Adrenal gland (tissue), 12 donors: ENCODE data around the gene EHD1. TPM values are rescaled to one million over a fixed set of nuclear protein-coding genes. Genes with fewer than 3 reads are reported as not detected.

ENCODE experiments used
- DNase-seq, 7 donors: peaks; one replicate each; pipeline ENCODE4 v3.0.0-alpha.2; 2019 to 2020
- H3K27ac ChIP-seq, 5 donors: fragments of 200-600 bp; sonication (generic) in 4 of 5; 1 replicate in 3 of 5; 2 replicates in 2 of 5; pipeline versions ENCODE4 v1.5.1 to v1.8.0; 2016 to 2020; ENCODE audit warnings: mild to moderate bottlenecking in 1 of 5
- H3K27me3 ChIP-seq: fragments of 200-600 bp; 2 replicates; pipeline ENCODE4 v1.8.0; 2021
- H3K36me3 ChIP-seq, 2 donors: fragments of 200-600 bp; replicated peaks in 1 of 2; 1 replicate in 1 of 2; 2 replicates in 1 of 2; pipeline versions ENCODE4 v1.5.1 to v1.8.0; 2018 to 2022
- H3K4me1 ChIP-seq, 2 donors: fragments of 200-600 bp; replicated peaks in 1 of 2; 1 replicate in 1 of 2; 2 replicates in 1 of 2; pipeline versions ENCODE4 v1.5.1 to v1.8.0; 2018 to 2021
- H3K4me3 ChIP-seq, 4 donors: fragments of 200-600 bp; sonication (generic) in 3 of 4; one replicate each; pipeline ENCODE4 v1.5.1; 2016 to 2018
- H3K9me3 ChIP-seq, 3 donors: fragments of 200-600 bp; sonication (generic) in 1 of 3; replicated peaks in 1 of 3; 1 replicate in 2 of 3; 2 replicates in 1 of 3; pipeline versions ENCODE4 v1.5.1 to v1.8.0; 2016 to 2021
- CTCF ChIP-seq, 6 experiments: fragments of 450-650 bp in 4 of 6; fragments of 200-600 bp in 2 of 6; sonication (generic) in 1 of 6; IDR thresholded peaks; 1 replicate in 5 of 6; 2 replicates in 1 of 6; pipeline versions ENCODE4 v1.5.1 to v1.8.0; 2016 to 2021; ENCODE audit warnings: antibody characterized with exemption in 6 of 6, mild to moderate bottlenecking in 2 of 6, moderate library complexity in 1 of 6
- POLR2A ChIP-seq, 2 donors: fragments of 450-650 bp; IDR thresholded peaks; one replicate each; pipeline ENCODE4 v1.6.1; 2017; ENCODE audit warnings: antibody characterized with exemption in 2 of 2, mild to moderate bottlenecking in 2 of 2, moderate library complexity in 1 of 2
- WGBS, 4 donors: extraction: QIAGEN DNeasy Blood & Tissue Kit in 2 of 4; methylation state at CpG; one replicate each; pipeline versions ENCODE4 v1.1.5 to v1.1.7; 2013 to 2017; 5-methylcytosine and 5-hydroxymethylcytosine counted together
- intact Hi-C, 2 donors: fragments of 100-400 bp; cut with DNase I; formaldehyde crosslinking; loops; one replicate each; pipeline versions ENCODE4 v1.14.1 to v1.15.0; 2022 to 2023
- polyA plus RNA-seq, 3 donors: library from polyadenylated mRNA; stranded (reverse); fragments of 200-250 nt in 2 of 3; fragments of 350-450 nt in 1 of 3; fragmentation: Illumina TruSeq in 1 of 3; extraction: RNeasy Lipid Tissue Mini Kit (QIAGEN cat#74804) in 1 of 3; gene quantifications; one replicate each; pipeline ENCODE4 v1.2.3, GENCODE V29; 2013 to 2014
- total RNA-seq, 9 donors: library from RNA; depleted of rRNA in 4 of 9; stranded (reverse); fragments of >200 nt in 4 of 9; fragments of 120-200 nt in 1 of 9; fragmentation: NEBNext Ultra II Directional in 1 of 9; extraction: Animal tissue kit (Norgen Biotek cat#: 25700) in 1 of 9; gene quantifications; one replicate each; pipeline versions ENCODE4 v1.1.0 to v1.2.4, GENCODE V29; 2013 to 2023
- donor health status: healthy with polysubstance abuse.
- donor health status: Bipolar disorder and iron deficiency.
- donor health status: DM: yes; HTN: yes; CAD: no.
- donor health status: DM: no; HTN: no; CAD: no.
- donor health status: DM: no; HTN: no; CAD: no.
- donor health status: DM: yes; HTN: yes; CAD: no.

The EHD1 gene
- total and polyA plus RNA-seq, 12 donors: 14.3 to 107 (median 52.9) TPM

- H3K4me3 ChIP-seq: no peak overlapping the region
- no peak for TF ChIP-seq CTCF (IDR thresholded peaks at IDR 0.05)
- no peak for TF ChIP-seq POLR2A (IDR thresholded peaks at IDR 0.05)
- no peak overlapping the region for H3K27ac ChIP-seq
- no peaks in the 10 kb centered on the region for H3K27me3 ChIP-seq
- WGBS, 4 donors: 95 to 96% (median 95%) methylated on average over 9 to 19 of the region's 19 CpGs
- H3K9me3 ChIP-seq: no peaks in the 10 kb centered on the region
- intact Hi-C loops: no loop called here
- H3K4me1 ChIP-seq: peaks cover 0 to 6% of the 10 kb centered on the region in 2 donors
- DNase-seq: no peak
- H3K36me3 ChIP-seq: peaks cover 0 to 67% of the 10 kb centered on the region in 2 donors
Observed at GRCh38 chr11:64898541-64898940, 20.1 kb upstream of the EHD1 start.

- no peak for DNase-seq
- TF ChIP-seq CTCF (IDR thresholded peaks at IDR 0.05) (no peak), POLR2A (IDR thresholded peaks at IDR 0.05) (no peak)
- Histone ChIP-seq H3K4me1 (peaks cover 0 to 6% of the 10 kb centered on the region in 2 donors), H3K9me3 (no peaks in the 10 kb centered on the region), H3K27me3 (no peaks in the 10 kb centered on the region), H3K4me3 (no peak overlapping the region), H3K27ac (no peak overlapping the region), H3K36me3 (peaks cover 0 to 62% of the 10 kb centered on the region in 2 donors)
- intact Hi-C loops: no loop called here
- 92 to 98% (median 95%) methylated on average over 6 to 9 of the region's 9 CpGs for WGBS, 4 donors
Observed at GRCh38 chr11:64898076-64898445, 19.6 kb upstream of the EHD1 start.

- no peaks in the 10 kb centered on the region for H3K9me3 ChIP-seq
- TF ChIP-seq CTCF (IDR thresholded peaks at IDR 0.05) (no peak), POLR2A (IDR thresholded peaks at IDR 0.05) (no peak)
- no peak overlapping the region for H3K27ac ChIP-seq
- no peak for DNase-seq
- H3K27me3 ChIP-seq: no peaks in the 10 kb centered on the region
- peaks cover 0 to 57% of the 10 kb centered on the region in 2 donors for H3K36me3 ChIP-seq
- peaks cover 0 to 6% of the 10 kb centered on the region in 2 donors for H3K4me1 ChIP-seq
- no peak overlapping the region for H3K4me3 ChIP-seq
- WGBS, 4 donors: 88 to 95% (median 94%) methylated on average over 5 to 19 of the region's 19 CpGs
- intact Hi-C loops: no loop called here
Observed at GRCh38 chr11:64897381-64898075, 19.1 kb upstream of the EHD1 start.

GRCh38 chr11:64896448-64897022, 18.1 kb upstream of the EHD1 start:
- WGBS, 4 donors: 88 to 95% (median 93%) methylated on average over 11 to 14 of the region's 14 CpGs
- intact Hi-C loops: no loop called here
- Histone ChIP-seq H3K4me1 (peaks cover 0 to 6% of the 10 kb centered on the region in 2 donors), H3K27ac (no peak overlapping the region), H3K4me3 (no peak overlapping the region), H3K36me3 (peaks cover 0 to 47% of the 10 kb centered on the region in 2 donors), H3K27me3 (no peaks in the 10 kb centered on the region), H3K9me3 (no peaks in the 10 kb centered on the region)
- DNase-seq: no peak
- no peak for TF ChIP-seq CTCF (IDR thresholded peaks at IDR 0.05)
- no peak for TF ChIP-seq POLR2A (IDR thresholded peaks at IDR 0.05)
